HL-60 (cell line): ENCODE results near the gene EDC3.

ENCODE experiments used
- GABPA ChIP-seq: IDR thresholded peaks from 2 replicates; pipeline ENCODE4 v1.6.1; 2012; ENCODE audit warnings: low read depth
- POLR2AphosphoS5 ChIP-seq: IDR thresholded peaks from 2 replicates; pipeline ENCODE4 v1.6.1; 2012; ENCODE audit warnings: low read depth
- SPI1 ChIP-seq: IDR thresholded peaks from 2 replicates; pipeline ENCODE4 v1.6.1; 2012; ENCODE audit warnings: low read depth, mild to moderate bottlenecking, borderline replicate concordance
- TF ChIP-seq, protein P1 (sequence below): IDR thresholded peaks from one replicate; pipeline ENCODE4 v1.5.1; 2011; ENCODE audit warnings: low read length, control low read depth, inconsistent platforms; ENCODE audit not compliant: insufficient read depth
- TF ChIP-seq, protein P2 (sequence below): IDR thresholded peaks from 2 replicates; pipeline ENCODE4 v1.6.1; 2012; ENCODE audit warnings: low read depth; ENCODE audit not compliant: insufficient replicate concordance

DNA sequence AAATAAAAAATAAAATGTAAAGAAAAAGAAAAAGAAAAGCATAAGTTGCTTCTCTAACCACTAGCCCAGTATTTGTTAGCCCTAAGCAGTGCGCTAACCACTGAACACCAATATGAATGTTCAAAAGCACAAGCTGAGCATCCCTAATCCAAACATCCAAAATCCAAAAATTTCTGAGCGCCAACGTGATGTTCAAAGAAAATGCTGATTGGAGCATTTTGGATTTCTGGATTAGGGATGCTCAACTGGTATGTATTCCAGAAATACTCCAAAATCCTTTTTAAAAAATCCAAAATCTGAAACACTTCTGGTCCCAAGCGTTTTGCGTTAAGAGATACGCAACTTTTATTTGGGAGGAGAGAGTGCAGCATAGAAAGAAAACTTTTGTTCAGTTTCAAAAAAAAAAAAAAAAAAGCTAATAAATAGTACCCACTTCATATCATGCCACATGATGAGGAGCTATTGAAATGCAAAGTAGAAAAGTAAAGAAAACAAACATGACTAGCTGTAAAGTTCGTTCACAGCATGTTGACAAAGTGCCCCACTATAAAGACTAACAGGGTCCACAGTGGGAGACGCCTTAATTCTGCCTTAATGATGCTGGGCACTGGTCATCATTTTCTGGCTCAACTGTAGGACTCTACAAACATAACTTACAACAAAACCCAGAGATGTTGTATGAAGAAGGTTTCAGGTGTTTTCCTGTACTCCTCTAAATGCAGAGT is 32.4 kb downstream of the EDC3 start:
- TF ChIP-seq, protein P1, sequence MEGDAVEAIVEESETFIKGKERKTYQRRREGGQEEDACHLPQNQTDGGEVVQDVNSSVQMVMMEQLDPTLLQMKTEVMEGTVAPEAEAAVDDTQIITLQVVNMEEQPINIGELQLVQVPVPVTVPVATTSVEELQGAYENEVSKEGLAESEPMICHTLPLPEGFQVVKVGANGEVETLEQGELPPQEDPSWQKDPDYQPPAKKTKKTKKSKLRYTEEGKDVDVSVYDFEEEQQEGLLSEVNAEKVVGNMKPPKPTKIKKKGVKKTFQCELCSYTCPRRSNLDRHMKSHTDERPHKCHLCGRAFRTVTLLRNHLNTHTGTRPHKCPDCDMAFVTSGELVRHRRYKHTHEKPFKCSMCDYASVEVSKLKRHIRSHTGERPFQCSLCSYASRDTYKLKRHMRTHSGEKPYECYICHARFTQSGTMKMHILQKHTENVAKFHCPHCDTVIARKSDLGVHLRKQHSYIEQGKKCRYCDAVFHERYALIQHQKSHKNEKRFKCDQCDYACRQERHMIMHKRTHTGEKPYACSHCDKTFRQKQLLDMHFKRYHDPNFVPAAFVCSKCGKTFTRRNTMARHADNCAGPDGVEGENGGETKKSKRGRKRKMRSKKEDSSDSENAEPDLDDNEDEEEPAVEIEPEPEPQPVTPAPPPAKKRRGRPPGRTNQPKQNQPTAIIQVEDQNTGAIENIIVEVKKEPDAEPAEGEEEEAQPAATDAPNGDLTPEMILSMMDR, result no peak
- no peak for TF ChIP-seq POLR2AphosphoS5
- TF ChIP-seq, protein P2, sequence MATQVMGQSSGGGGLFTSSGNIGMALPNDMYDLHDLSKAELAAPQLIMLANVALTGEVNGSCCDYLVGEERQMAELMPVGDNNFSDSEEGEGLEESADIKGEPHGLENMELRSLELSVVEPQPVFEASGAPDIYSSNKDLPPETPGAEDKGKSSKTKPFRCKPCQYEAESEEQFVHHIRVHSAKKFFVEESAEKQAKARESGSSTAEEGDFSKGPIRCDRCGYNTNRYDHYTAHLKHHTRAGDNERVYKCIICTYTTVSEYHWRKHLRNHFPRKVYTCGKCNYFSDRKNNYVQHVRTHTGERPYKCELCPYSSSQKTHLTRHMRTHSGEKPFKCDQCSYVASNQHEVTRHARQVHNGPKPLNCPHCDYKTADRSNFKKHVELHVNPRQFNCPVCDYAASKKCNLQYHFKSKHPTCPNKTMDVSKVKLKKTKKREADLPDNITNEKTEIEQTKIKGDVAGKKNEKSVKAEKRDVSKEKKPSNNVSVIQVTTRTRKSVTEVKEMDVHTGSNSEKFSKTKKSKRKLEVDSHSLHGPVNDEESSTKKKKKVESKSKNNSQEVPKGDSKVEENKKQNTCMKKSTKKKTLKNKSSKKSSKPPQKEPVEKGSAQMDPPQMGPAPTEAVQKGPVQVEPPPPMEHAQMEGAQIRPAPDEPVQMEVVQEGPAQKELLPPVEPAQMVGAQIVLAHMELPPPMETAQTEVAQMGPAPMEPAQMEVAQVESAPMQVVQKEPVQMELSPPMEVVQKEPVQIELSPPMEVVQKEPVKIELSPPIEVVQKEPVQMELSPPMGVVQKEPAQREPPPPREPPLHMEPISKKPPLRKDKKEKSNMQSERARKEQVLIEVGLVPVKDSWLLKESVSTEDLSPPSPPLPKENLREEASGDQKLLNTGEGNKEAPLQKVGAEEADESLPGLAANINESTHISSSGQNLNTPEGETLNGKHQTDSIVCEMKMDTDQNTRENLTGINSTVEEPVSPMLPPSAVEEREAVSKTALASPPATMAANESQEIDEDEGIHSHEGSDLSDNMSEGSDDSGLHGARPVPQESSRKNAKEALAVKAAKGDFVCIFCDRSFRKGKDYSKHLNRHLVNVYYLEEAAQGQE, result no peak
- no peak for TF ChIP-seq GABPA
- TF ChIP-seq SPI1, result no peak
